HG02852 (cell line): ENCODE measurements around the gene CCL5.

Experiments
- ATAC-seq: cut with Tn5 transposase; IDR thresholded peaks from one replicate; pipeline ENCODE4 v1.9.1; 2021; ENCODE audit warnings: mild to moderate bottlenecking, moderate library complexity; ENCODE audit not compliant: unreplicated experiment

CCL5 gene

DNA sequence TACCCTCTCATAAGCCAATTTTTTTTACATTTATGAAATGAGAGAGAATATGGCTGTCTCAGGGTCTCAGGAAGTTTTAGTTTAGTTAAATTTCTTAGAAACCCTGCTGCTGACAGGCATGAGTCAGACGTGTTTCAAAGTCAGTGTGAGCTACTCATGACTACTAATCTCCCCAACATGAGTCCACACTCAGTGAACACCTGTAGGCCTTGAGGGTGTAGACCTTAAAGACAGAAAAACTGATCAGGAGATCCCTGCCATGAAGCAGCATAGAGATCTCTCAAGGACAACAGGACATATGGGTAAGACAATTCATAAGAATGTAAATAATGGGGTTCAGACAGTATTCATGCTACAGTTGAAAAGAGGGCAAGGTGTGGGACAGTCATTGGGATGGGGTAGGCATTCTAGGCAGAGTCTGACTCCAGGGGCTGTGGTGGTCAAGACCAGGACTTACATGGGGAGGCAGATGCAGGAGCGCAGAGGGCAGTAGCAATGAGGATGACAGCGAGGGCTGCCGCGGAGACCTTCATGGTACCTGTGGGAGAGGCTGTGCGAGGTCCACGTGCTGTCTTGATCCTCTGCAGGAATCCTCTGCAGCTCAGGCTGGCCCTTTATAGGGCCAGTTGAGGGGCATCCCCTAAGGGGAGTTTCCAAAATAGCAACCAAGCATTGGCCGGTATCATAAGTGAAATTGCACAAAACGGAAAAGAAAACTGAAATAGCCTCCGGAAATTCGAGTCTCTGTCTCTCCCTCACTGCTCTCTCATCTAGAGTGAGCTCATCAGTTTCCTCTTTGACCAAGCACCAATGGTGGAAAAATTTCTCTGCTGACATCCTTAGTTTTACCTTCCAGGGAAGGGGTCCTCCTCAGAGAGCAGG lies at the start of gene CCL5:
Gene CCL5 (minus strand): TSS at position 588 of the 882 bp plus-strand sequence.
- ATAC-seq, result peak; percentile 90

DNA sequence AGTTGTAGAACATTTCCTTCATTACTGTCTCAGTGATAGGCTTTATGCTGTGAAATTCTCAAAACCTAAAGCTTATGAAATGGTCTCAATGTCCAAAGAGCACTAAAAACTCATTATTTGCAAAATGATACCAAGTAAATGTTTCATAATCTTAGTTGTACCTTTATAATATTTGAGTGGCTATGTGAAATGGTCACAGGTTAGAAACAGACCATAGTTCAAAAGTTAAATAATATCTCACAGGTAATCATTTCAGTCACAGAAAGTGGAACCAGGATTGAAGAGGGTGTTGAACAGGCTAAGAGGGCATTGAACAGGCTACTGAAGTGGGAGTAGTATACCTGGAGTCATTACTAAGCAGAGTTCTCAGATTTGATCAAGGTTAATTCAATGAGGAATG lies 47.6 kb upstream of the CCL5 start:
- no peak for ATAC-seq

DNA sequence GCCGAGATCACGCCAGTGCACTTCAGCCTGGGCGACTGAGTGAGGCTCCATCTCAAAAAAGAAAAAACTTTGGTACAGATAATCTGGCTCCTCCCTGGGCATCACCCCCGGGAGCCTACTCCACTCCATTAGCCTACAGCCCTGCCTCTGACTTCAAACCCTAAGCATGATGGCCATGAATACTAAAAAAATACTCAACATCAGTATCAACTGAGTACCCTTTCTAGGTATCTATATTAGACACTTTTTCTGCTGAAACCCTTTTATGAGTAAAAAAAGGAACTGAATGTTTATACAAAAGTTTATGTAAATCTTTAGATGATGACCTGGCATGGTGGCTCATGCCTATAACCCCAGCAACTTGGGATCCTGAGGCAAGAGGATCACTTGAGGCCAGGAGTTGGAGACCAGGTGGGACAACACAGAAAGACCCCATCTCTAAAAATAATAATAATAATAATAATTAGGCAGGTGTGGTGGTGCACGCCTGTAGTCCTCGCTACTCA lies 43.5 kb upstream of the CCL5 start:
- ATAC-seq, result no peak

DNA sequence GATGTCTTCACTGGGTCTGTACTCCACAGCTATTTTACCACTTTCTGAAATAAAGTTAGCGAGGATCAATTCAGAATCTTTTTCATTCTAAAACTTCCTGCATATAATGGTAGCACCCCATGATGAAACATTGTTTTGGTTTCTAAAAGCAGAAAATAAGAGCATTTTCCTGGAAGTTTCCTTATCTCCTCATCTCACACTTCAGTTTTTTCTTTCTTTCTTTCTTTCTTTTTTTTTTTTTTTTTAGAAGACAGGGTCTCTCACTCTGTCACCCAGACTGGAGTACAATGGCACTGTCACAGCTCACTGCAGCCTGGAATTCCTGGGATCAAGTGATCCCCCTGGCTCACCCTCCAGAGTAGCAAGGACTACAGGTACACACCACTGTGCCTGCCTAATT lies 40.1 kb upstream of the CCL5 start:
- no peak for ATAC-seq

DNA sequence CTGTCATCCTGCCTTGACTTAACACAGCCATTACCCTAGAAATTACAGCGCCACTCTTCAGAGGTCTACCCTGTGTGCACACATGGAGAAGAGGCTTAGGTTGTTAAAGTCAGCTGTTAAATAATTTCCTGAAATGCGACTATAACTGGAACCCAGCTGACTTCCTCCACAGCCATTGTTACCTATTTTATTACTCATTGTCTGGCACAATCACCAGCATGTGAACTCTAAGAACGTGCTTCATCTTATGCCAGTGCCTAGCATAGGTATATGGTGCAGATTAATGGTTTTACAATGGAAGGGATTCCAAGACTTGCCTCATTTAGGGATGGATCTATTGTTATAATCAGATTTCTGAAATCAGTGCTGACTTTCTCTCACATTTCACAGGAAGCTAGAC lies 38.5 kb upstream of the CCL5 start:
- ATAC-seq, result no peak

DNA sequence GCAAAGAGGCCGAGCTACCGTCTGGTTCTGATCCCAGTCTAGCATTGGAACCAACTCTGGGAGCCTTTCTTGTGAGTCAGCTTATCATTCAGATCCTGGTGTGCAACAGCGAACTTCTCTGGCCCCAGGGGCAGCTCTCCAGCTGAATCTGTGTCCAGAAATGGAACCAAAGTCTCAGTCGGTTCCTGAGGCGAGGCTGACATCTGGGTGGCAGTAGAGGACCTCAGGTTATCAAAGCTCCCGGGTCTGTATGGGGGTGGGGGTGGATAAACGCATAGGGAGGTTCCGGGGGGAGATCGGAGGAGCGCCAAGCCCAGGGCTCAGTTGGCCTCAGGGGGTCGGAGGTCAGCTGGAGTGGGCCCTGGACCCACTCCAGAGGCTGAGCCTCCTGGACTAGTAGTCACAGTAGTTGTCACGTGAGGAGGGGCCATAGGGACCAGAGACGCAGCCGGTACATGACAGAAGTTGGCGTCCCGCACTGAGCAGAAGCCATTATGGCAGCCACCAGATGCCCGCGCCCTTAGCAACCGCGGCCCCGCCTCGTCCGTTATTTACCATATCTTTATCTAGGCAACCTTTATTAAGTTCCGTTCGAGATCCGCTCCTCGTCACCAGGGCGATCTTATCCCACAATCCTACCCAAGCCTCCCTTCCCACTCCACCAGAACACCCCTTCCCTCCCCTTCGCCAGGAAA lies 37.5 kb upstream of the CCL5 start:
- ATAC-seq, result no peak

DNA sequence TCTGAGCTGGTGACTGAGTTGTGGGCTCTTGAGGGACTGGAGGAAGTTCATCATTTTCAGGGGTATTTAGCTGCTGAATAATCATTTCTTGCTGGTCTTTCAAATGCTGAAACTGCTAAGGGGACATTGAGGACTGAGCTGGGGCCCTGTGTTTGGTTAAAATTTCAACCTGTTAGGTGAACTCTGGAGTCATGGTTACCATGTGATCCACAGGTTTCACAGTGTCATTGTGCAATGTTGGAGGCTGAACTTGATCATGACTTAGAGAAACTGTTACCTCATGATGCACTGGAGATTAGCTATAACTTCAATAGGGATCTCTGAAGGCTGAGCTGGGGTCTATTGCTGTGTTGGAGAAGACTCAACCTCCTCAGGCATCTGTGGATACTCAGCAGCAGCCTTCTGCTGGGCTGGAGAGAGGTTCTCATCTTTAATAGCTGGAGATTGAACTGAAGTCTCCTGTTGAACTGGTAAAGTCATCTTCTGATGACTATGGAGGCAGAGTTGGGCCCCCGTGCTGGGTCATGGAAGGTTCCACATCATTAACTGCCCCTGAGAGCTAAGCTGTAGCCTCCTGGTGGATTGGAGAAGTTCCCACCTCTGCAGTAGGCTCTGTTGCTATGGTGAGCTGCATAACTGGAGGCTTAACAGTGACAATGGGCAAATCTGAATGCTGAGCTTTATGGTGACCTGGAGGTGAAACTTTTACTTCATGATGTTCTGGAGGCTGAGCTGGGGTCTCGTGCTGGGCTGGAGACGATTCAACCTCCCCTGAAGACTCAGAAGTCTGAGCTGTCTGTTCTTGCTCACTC lies 35.2 kb upstream of the CCL5 start:
- ATAC-seq, result no peak

DNA sequence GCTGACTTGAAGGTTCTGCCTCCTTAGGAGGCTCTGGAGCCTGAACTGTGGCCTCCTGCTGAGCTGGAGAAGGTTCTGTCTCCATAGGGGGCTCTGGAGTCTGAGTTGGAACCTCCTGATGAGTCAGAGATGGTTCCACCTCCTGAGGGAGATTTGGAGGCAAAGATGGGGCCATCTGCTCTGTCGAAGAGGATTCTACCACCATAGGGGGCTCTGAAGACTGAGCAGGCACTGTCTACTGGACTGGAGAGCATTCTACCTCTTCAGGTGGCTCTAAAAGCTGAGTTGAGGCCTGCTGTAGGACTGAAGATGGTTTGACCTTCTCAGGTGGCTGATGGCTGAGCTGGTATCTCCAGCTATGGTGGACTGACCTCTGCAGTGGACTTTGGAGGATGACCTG lies 34.2 kb upstream of the CCL5 start:
- ATAC-seq, result no peak

DNA sequence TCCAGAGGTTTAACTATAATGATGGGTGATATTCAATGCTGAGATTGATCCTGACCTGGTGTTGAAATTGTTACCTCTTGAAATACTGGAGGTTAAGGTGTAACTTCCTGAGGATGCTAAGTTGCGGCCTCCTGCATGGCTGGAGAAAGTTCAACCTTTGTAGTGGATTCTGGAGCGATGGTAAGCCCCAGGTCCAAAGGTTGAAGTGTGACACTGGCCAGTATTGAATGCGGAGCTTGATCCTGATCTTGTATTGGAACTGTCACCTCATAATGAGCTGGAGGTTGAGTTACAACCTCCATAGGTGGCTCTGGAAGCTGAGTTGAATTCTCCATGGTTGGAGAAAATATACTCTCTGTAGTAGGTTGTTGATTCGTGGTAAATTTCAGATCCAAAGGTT lies 33.4 kb upstream of the CCL5 start:
- ATAC-seq, result no peak

DNA sequence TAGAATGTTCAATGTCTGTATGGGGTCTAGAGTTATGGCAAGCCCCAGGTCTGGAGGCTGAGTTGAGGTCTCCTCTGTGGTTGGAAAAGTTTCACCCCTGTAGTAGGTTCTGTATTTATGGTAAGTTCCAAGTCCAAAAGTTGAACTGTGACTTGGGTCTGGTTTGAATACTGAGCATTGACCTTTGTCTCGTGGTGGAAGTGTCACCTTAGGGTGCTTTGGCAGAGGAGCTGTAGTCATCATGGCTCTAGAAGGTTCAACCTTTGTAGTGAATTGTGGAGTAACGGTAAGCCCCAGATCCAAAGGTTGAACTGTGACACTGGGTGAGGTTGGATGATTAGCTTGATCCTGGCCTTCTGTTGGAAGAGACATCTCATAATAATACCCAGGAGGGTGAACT lies 32.8 kb upstream of the CCL5 start:
- ATAC-seq, result no peak

DNA sequence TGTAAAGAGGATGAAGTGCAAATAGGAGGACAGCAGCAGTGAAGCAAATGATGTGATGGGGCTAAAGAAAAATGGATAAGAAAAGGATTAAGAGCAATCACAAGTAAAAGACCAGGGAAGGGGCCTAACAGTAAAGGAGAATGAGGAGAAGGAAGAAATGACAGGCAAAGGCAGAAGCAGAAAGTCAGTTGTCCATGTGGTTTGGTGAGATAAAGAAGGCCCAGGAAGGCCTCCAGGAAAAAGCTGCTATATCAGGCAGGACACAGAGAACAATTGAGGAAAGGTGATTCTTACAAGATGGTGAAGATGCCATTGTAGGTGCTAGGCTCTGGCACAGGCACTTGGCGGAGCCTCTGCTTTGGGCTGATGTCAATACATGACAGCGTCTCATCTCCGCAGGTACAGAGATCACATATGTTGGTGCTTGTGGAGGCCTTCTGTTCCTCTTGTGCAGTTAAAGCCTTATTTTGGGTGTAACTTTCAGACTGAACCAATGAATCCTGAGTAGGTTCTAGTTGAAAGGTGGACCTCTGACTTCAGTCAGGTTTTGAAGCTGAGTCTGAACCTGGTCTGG lies 32.3 kb upstream of the CCL5 start:
- ATAC-seq, result no peak

DNA sequence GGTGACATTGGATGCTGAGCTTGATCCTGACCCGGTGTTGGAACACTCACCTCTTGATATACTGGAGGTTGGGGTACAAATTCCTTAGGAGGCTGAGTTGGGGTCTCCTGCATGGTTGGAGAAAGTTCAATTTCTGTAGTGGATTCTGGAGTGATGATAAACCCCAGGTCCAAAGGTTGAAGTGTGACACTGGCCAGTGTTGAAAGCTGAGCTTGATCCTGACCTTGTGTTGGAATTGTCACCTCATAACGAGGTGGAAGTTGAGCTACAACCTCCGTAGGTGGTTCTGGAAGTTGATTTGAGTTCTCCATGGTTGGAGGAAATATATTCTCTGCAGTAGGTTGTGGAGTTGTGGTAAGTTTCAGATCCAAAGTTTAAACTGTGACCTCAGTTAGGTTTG lies 29.2 kb upstream of the CCL5 start:
- no peak for ATAC-seq

DNA sequence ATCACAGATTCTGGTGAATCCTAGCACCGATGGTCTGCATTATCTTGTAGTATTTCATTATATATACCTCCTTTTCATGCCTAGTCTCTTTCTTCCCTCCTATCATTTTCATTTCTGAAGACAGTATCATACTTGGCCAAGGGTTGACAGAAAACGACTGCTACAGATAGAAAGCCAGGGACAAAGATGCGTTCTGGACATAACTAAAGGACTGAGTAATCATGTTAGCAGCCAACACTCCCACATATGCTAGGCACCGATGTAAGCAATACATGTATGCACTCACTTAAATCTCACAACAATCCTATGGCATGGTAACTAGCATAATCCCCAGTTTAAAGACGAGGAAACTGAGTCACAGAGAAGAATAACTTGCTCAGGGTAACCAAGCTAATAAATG lies 27.5 kb upstream of the CCL5 start:
- no peak for ATAC-seq

DNA sequence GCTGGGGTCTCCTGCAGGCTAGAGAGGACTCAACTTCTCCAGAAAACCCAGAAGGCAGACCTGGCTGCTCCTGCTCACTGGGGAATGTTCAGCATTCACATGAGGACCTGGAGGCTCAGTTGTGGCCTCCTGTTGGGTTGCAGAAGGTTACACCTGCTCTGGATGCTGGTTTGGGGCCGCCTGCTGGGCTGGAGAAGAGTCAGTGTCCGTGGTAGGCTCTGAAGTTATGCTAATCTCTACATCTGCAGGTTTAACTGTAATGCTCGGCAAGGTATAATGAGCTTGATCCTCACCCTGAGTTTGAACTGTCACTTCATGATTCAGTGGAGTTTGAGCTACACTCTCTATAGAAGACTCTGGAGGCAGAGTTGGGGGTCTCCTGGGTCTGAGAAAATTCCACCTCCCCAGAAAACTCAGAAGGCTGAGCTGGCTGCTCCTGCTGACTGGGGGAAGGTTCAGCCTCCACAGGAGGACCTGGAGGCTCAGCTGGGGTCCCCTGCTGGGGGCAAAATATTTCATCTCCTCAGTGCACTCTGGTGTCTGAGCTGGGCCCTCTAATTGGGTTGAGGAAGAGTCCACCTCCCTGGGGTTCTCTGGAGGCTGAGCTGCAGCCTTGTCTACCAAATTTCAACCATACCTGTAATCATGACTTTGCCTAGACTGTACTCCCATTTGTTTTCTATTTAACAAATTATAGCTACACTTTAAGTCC lies 26.9 kb upstream of the CCL5 start:
- no peak for ATAC-seq

DNA sequence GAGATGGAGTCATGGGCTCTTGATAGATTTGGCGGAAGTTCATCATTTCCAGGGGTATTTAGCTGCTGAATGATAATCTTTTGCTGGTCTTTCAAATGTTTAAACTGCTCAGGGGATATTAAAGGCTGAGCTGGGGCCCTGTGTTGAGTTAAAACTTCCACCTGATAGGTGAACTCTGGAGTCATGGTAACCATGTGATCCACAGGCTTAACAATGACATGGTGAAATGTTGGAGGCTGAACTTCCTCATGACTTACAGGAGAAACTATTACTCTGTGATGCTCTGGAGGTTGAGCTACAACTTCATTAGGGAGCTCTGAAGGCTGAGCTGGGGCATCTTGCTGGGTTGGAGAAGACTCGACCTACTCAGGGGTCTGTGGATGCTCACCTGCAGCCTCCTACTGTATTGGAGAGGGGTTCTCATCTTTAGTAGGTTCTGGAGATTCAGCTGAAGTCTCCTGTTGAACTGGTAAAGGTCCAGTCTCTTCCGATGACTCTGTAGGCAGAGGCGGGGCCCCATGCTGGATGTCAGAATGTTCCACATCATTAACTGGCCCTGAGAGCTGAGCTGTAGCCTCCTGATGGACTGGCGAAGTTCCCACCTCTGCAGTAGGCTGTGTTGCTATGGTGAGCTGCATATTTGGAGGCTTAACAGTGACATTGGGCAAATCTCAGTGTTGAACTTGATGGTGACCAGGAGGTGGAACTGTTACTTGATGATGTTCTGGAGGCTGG lies 26.2 kb upstream of the CCL5 start:
- ATAC-seq, result no peak

DNA sequence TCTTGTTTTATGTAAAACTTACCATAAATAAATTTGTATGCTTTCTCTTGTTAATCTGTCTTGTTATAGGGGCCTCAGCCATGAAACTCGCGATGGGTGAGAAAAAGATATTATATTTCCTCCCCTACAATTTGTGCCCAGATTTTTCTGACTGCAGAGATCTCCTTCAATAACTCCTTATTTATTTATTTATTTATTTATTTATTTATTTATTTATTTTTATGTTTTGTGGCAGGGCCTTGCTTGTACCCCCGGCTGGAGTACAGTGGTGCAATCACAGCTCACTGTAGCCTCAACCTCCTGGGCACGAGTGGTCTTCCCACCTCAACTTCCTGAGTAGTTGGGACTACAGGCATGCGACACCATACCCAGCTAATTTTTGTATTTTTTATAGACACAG lies 23.3 kb upstream of the CCL5 start:
- no peak for ATAC-seq

DNA sequence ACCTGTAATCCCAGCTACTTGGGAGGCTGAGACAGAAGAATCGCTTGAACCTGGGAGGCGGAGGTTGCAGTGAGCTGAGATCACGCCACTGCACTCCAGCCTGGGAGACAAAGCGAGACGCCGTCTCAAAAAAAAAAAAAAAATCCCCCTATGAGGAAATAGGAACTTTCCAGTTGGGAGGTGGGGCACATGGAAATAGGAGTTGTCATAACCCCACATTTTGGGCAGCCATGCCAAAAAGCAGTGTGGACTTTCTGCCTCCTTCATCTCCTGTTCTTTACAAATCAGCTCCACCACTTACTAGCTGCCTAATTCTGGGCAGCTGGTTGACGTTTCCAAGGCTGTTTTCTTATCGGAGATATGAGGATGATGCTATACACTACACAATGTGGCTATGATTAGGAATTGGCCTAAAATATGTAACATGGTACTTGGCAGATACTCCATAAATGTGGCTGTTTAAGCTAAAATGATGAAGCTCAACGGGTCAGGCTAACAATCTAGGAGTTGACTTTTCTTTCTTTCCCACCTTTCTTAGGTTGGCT lies 21.5 kb upstream of the CCL5 start:
- no peak for ATAC-seq

DNA sequence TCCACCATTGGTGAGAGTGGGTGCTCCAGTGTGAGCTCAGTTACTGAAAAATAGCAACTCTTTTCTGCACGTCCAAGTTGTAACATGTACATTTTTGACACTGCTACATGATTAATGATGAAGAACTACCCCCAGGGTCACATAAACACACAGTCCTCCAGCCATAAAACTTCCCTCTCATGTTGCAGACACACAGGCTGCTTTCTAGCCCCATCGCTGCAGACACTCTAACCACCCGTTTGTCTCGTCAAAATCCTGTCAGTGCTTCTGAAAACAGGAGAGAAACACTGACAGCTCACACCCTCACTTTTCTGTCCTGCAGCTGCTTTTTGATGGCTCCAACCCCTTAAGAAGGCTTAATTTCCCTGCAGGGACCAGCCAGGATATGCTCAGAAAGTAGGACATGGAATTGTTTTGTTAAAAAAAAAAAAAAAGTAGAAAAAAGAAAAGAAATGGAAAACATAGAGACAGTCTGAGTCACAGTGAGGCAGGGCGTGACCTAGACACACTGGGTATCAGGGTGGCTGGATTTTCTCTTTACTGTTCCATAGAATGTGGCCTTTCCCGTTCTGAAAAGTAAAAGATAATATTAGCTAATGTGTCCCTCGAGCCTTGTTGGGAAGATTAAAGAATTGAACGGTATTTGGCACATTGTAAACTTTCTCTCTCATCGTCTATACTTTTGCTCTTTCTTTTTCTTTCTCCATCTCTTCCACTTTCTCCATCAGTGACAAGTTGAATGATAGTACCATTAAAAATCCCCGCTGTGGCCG lies 20.7 kb upstream of the CCL5 start:
- no peak for ATAC-seq

DNA sequence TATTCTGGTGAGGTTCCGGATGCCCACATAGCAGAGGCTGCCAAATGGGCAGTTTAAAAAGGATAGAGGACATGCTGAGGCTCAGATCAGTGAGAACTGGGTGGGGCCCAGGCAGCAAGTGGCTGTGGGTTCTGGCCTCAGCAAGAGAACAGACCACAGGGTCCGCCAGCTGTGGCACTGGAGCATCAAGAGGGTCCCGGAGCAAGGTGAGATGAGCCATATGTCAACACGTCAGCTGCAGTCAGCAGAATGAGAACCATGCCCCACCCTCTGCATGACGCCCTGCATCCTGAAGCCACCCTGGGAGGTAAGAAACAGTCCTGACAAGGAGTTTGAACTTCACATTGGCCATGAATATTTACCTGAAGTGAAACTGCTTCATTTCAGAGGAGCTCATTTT lies 20.1 kb upstream of the CCL5 start:
- ATAC-seq, result no peak
